ENCODE measurements around the gene ATP8B3. TPM values are rescaled to one million over a fixed set of nuclear protein-coding genes. Genes with fewer than 3 reads are reported as not detected.

ATP8B3 gene
- total and polyA plus RNA-seq, 2 donors (not counting 1 experiment from before 2014, with no cell fraction given) = 2.3 to 3.0 TPM

DNA sequence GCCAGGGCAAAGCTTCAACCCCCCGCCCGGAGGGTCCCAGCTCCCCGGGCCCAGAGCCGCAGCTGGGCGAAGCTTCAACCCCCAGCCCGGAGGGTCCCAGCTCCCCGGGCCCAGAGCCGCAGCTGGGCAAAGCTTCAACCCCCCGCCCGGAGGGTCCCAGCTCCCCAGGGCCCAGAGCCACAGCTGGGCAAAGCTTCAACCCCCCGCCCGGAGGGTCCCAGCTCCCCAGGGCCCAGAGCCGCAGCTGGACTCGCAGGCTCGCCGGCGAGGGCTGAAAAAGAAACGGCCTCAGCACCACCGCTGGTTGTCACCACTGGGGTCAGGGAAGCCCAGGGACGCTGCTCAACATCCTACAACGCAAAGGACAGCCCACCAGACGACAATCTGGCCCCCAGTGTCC, 31.0 kb upstream of the ATP8B3 start:
- Histone ChIP-seq H3K9ac (ENCODE audit: insufficient read depth, low read length) (no peak overlapping the region), H4K20me1 (ENCODE audit: control insufficient read depth, extremely low read depth, insufficient read depth, low read length) (no peaks in the 10 kb centered on the region)

DNA sequence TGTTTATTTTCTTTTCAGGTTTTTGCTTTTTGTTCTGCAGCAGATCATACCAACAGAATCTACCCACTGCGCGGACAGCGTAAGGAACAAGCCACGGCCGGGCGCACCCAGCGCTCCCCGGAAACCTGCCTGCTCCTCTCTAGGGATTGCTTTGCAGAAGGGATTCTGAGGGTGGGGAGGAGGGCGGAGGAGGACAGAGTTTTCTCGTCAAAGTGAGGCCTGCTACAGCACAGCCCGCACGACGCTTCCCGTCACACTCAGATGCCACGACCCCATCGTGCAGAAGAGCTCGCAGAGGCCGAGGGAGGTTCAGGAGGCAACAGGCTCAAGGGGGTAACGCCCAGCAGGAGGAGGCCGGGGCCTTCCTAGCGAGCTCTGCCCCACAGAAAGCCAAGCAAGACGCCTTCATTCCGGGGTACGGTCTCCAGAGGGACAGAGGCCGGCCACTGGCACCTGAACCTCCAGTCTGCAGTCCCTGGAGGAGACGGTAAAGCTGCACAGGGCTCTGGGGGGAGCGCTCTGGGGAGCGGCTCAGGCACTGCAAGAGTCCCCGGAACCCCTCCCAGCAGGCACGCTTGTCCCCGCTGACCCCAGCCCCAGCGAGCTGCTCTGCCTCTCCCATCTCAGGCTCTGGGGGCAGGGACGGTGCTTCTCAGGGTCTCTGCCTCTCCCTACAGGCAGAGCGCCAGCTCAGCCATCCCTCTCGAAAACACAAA, 29.3 kb upstream of the ATP8B3 start:
- H3K4me2 ChIP-seq (ENCODE audit: extremely low read depth, insufficient read depth, low read length) = no peak overlapping the region
- peak overlapping the region; percentile 37 for H3K9ac ChIP-seq (ENCODE audit: insufficient read depth, low read length)
- H4K20me1 ChIP-seq (ENCODE audit: control insufficient read depth, extremely low read depth, insufficient read depth, low read length) = no peaks in the 10 kb centered on the region
- no peaks in the 10 kb centered on the region for H3K4me1 ChIP-seq (ENCODE audit: control insufficient read depth, extremely low read depth, insufficient read depth, low read length)
- no peaks in the 10 kb centered on the region for H3K9me3 ChIP-seq (ENCODE audit: control insufficient read depth, insufficient read depth, low read depth, low read length)
- H2AFZ ChIP-seq (ENCODE audit: low read length) = no peak overlapping the region
- no peaks in the 10 kb centered on the region for H3K27me3 ChIP-seq (ENCODE audit: control insufficient read depth, insufficient read depth, low read length)
- no peak for DNase-seq (ENCODE audit: low read depth in 2 of 2)
- peak overlapping the region; percentile 50 for H3K27ac ChIP-seq (ENCODE audit: insufficient read depth, low read length)
- H3K4me3 ChIP-seq (replicated peaks in 1 of 4; ENCODE audit: control extremely low read depth in 1 of 4, insufficient read depth in 1 of 4, low read depth in 3 of 4, low read length in 4 of 4) = peak overlapping the region in 1 of 4 experiments; percentile 17
- peaks cover 9% of the 10 kb centered on the region for H3K36me3 ChIP-seq (ENCODE audit: control insufficient read depth, insufficient read depth, low read length)
- peaks cover 90% of the 10 kb centered on the region for H3K79me2 ChIP-seq (ENCODE audit: control insufficient read depth, insufficient read depth, low read length)
- no peak for TF ChIP-seq EZH2 (IDR thresholded peaks at IDR 0.05; ENCODE audit: low read length, missing control alignments)
- TF ChIP-seq, protein P1, sequence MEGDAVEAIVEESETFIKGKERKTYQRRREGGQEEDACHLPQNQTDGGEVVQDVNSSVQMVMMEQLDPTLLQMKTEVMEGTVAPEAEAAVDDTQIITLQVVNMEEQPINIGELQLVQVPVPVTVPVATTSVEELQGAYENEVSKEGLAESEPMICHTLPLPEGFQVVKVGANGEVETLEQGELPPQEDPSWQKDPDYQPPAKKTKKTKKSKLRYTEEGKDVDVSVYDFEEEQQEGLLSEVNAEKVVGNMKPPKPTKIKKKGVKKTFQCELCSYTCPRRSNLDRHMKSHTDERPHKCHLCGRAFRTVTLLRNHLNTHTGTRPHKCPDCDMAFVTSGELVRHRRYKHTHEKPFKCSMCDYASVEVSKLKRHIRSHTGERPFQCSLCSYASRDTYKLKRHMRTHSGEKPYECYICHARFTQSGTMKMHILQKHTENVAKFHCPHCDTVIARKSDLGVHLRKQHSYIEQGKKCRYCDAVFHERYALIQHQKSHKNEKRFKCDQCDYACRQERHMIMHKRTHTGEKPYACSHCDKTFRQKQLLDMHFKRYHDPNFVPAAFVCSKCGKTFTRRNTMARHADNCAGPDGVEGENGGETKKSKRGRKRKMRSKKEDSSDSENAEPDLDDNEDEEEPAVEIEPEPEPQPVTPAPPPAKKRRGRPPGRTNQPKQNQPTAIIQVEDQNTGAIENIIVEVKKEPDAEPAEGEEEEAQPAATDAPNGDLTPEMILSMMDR (conservative IDR thresholded peaks at IDR 0.05 in 1 of 2, IDR thresholded peaks at IDR 0.05 in 1 of 2; ENCODE audit: low read depth in 1 of 2, low read length in 2 of 2) = no peak

More for the DNA sequence above, 31.0 kb upstream of the ATP8B3 start:
- TF ChIP-seq, protein P1 (conservative IDR thresholded peaks at IDR 0.05 in 1 of 2, IDR thresholded peaks at IDR 0.05 in 1 of 2; ENCODE audit: low read depth in 1 of 2, low read length in 2 of 2) = no peak
- TF ChIP-seq EZH2 (IDR thresholded peaks at IDR 0.05; ENCODE audit: low read length, missing control alignments) = no peak
- Histone ChIP-seq H3K36me3 (ENCODE audit: control insufficient read depth, insufficient read depth, low read length) (peaks cover 9% of the 10 kb centered on the region), H3K27ac (ENCODE audit: insufficient read depth, low read length) (no peak overlapping the region), H3K4me1 (ENCODE audit: control insufficient read depth, extremely low read depth, insufficient read depth, low read length) (peaks cover 5% of the 10 kb centered on the region), H3K79me2 (ENCODE audit: control insufficient read depth, insufficient read depth, low read length) (peaks cover 93% of the 10 kb centered on the region), H3K4me3 (replicated peaks in 1 of 4; ENCODE audit: control extremely low read depth in 1 of 4, insufficient read depth in 1 of 4, low read depth in 3 of 4, low read length in 4 of 4) (no peak overlapping the region), H3K4me2 (ENCODE audit: extremely low read depth, insufficient read depth, low read length) (no peak overlapping the region), H3K27me3 (ENCODE audit: control insufficient read depth, insufficient read depth, low read length) (no peaks in the 10 kb centered on the region), H2AFZ (ENCODE audit: low read length) (no peak overlapping the region), H3K9me3 (ENCODE audit: control insufficient read depth, insufficient read depth, low read depth, low read length) (no peaks in the 10 kb centered on the region)
- no peak for DNase-seq (ENCODE audit: low read depth in 2 of 2)

DNA sequence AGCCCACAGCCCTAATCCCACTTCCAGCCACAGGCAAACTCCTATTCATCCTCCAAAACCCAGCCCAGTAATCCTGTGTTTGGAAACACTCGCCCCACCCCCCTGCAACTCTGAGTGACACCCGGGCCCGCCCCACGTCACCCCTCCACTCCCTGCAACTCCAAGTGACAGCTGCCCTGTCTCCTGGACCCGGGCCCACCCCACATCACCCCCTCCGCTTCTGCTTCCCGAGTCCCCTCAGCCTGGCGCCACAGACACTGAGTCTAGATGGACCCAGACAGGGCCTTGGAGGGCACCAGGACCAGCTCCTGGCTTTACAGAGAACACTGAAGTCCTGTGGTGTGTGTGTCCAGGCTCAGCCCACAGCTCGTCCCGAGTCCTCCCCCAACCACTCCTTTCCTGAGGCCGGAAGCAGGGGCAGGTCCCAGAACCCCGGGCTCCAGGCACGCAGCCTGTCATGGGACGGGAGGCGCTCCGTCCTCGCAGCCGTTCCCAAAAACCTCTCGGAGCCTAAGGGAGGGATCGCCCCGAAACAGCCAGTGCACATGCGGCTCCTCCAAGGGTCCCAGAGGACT, 28.6 kb upstream of the ATP8B3 start:
- Histone ChIP-seq H3K4me3 (replicated peaks in 1 of 4; ENCODE audit: control extremely low read depth in 1 of 4, insufficient read depth in 1 of 4, low read depth in 3 of 4, low read length in 4 of 4) (no peak overlapping the region), H3K79me2 (ENCODE audit: control insufficient read depth, insufficient read depth, low read length) (peaks cover 90% of the 10 kb centered on the region), H3K27ac (ENCODE audit: insufficient read depth, low read length) (peak overlapping the region; percentile 50), H2AFZ (ENCODE audit: low read length) (no peak overlapping the region), H3K4me2 (ENCODE audit: extremely low read depth, insufficient read depth, low read length) (no peak overlapping the region), H3K9me3 (ENCODE audit: control insufficient read depth, insufficient read depth, low read depth, low read length) (no peaks in the 10 kb centered on the region), H3K36me3 (ENCODE audit: control insufficient read depth, insufficient read depth, low read length) (peaks cover 8% of the 10 kb centered on the region), H3K9ac (ENCODE audit: insufficient read depth, low read length) (peak overlapping the region; percentile 23), H3K27me3 (ENCODE audit: control insufficient read depth, insufficient read depth, low read length) (no peaks in the 10 kb centered on the region), H3K4me1 (ENCODE audit: control insufficient read depth, extremely low read depth, insufficient read depth, low read length) (no peaks in the 10 kb centered on the region), H4K20me1 (ENCODE audit: control insufficient read depth, extremely low read depth, insufficient read depth, low read length) (no peaks in the 10 kb centered on the region)
- DNase-seq (ENCODE audit: low read depth in 2 of 2) = no peak
- TF ChIP-seq EZH2 (IDR thresholded peaks at IDR 0.05; ENCODE audit: low read length, missing control alignments) = no peak
- TF ChIP-seq, protein P1 (conservative IDR thresholded peaks at IDR 0.05 in 1 of 2, IDR thresholded peaks at IDR 0.05 in 1 of 2; ENCODE audit: low read depth in 1 of 2, low read length in 2 of 2) = no peak

Data from fibroblast of lung (primary cell).